ENCODE measurements around the gene TMEM30A. TPM values are rescaled to one million over a fixed set of nuclear protein-coding genes. Genes with fewer than 3 reads are reported as not detected.

Gene TMEM30A
- total RNA-seq, 1 donor from 2014 or later, result 99.4 TPM

GRCh38 chr6:75326557-75327258 is 42.1 kb upstream of the TMEM30A start:
- Mint-ChIP-seq H3K27me3 (ENCODE audit: unreplicated experiment) (no peaks in the 10 kb centered on the region), H3K36me3 (ENCODE audit: low read depth, unreplicated experiment) (peaks cover 7% of the 10 kb centered on the region), H3K27ac (ENCODE audit: unreplicated experiment) (no peak overlapping the region), H3K9me3 (ENCODE audit: unreplicated experiment) (no peaks in the 10 kb centered on the region), H3K4me3 (ENCODE audit: unreplicated experiment) (no peak overlapping the region), H3K4me1 (ENCODE audit: unreplicated experiment) (peaks cover 5% of the 10 kb centered on the region)
- no peak for DNase-seq (ENCODE audit: low spot score)
- no peak for TF ChIP-seq CTCF (IDR thresholded peaks at IDR 0.05; ENCODE audit: unreplicated experiment)

- no peak for DNase-seq (ENCODE audit: low spot score)
- TF ChIP-seq CTCF (IDR thresholded peaks at IDR 0.05; ENCODE audit: unreplicated experiment), result no peak
- no peak overlapping the region for H3K27ac Mint-ChIP-seq (ENCODE audit: unreplicated experiment)
- H3K27me3 Mint-ChIP-seq (ENCODE audit: unreplicated experiment), result no peaks in the 10 kb centered on the region
- peaks cover 9% of the 10 kb centered on the region for H3K4me1 Mint-ChIP-seq (ENCODE audit: unreplicated experiment)
- H3K4me3 Mint-ChIP-seq (ENCODE audit: unreplicated experiment), result no peak overlapping the region
- H3K9me3 Mint-ChIP-seq (ENCODE audit: unreplicated experiment), result no peaks in the 10 kb centered on the region
- H3K36me3 Mint-ChIP-seq (ENCODE audit: low read depth, unreplicated experiment), result peaks cover 18% of the 10 kb centered on the region
Observed at GRCh38 chr6:75318900-75319299, 34.3 kb upstream of the TMEM30A start.

- Mint-ChIP-seq H3K4me1 (ENCODE audit: unreplicated experiment) (peaks cover 9% of the 10 kb centered on the region), H3K4me3 (ENCODE audit: unreplicated experiment) (no peak overlapping the region), H3K36me3 (ENCODE audit: low read depth, unreplicated experiment) (peaks cover 21% of the 10 kb centered on the region), H3K27me3 (ENCODE audit: unreplicated experiment) (no peaks in the 10 kb centered on the region), H3K27ac (ENCODE audit: unreplicated experiment) (peak overlapping the region; percentile 43), H3K9me3 (ENCODE audit: unreplicated experiment) (no peaks in the 10 kb centered on the region)
- TF ChIP-seq CTCF (IDR thresholded peaks at IDR 0.05; ENCODE audit: unreplicated experiment), result no peak
- no peak for DNase-seq (ENCODE audit: low spot score)
Observed at GRCh38 chr6:75317503-75318206, 33.1 kb upstream of the TMEM30A start.

- H3K4me3 Mint-ChIP-seq (ENCODE audit: unreplicated experiment), result no peak overlapping the region
- DNase-seq (ENCODE audit: low spot score), result no peak
- H3K36me3 Mint-ChIP-seq (ENCODE audit: low read depth, unreplicated experiment), result peaks cover 28% of the 10 kb centered on the region
- H3K27ac Mint-ChIP-seq (ENCODE audit: unreplicated experiment), result no peak overlapping the region
- H3K27me3 Mint-ChIP-seq (ENCODE audit: unreplicated experiment), result peaks cover 3% of the 10 kb centered on the region
- H3K9me3 Mint-ChIP-seq (ENCODE audit: unreplicated experiment), result no peaks in the 10 kb centered on the region
- peaks cover 9% of the 10 kb centered on the region for H3K4me1 Mint-ChIP-seq (ENCODE audit: unreplicated experiment)
- TF ChIP-seq CTCF (IDR thresholded peaks at IDR 0.05; ENCODE audit: unreplicated experiment), result no peak
Observed at GRCh38 chr6:75315978-75316377, 31.4 kb upstream of the TMEM30A start.
